DMS53 (cell line): ENCODE measurements around the gene DHRS4.
A peak's percentile ranks its signal among the peaks of the same experiment; 100 is the strongest.
"Not testable (repeated sequence)": the region's sequence is repeated elsewhere in the genome, so short reads cannot be mapped to it uniquely, and the experiment has no call there.

ENCODE experiments used
- DNase-seq: peaks from one replicate; lab custom pipeline; 2025; lab: John Stamatoyannopoulos, UW

The DHRS4 gene

DNA sequence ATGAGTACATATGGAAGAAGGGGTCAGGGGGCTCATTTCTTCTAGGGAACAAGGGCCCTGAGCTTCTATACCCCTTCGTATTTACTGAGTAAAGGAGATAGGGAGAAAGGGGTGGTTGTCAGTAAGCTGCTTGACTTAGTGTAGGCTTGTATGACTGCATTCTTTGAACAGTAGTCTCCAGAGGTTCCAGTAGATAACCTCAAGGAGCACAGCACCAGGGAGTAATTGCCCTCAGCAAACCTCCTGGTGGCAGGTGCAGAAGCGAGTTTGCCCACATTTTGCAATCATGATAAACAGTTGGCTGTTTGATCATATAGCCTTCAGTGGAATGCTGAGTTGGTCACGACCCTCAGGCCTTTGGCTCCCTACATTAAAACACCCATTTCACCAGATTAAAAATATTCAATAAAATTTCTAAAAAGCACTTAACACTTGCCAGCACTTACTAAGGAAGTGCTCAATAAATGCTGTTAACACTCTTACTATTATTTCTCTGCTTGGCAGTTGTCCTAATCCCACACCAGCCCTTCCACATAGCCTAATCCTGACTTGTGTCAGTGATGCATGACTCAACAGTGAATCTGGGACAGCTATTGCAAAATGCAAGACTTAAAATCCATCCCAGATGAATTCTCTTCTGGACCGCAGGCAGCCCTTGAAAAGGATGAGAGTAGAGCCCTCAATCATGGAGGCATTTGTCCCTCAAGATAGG lies 31.5 kb downstream of the DHRS4 start:
- no peak for DNase-seq

DNA sequence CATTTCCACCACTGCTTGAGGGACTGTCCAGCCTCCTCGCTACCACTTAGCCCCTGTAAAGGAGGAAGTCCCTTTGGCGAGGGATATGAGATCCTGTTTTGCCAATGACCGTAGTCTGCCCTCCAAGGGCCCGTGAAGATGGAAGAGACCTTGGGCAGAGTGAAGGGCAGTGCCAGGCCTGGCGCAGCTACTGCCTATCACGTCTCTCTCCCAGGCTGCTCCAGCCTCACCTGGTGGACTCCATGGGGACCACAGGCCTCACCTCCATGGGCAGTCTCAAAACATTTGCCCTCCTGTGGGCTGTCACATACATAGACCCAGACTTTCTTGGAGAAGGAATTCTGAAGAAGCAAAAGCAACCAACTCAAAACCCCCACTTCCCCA lies 34.6 kb downstream of the DHRS4 start:
- DNase-seq, result peak; percentile 19

DNA sequence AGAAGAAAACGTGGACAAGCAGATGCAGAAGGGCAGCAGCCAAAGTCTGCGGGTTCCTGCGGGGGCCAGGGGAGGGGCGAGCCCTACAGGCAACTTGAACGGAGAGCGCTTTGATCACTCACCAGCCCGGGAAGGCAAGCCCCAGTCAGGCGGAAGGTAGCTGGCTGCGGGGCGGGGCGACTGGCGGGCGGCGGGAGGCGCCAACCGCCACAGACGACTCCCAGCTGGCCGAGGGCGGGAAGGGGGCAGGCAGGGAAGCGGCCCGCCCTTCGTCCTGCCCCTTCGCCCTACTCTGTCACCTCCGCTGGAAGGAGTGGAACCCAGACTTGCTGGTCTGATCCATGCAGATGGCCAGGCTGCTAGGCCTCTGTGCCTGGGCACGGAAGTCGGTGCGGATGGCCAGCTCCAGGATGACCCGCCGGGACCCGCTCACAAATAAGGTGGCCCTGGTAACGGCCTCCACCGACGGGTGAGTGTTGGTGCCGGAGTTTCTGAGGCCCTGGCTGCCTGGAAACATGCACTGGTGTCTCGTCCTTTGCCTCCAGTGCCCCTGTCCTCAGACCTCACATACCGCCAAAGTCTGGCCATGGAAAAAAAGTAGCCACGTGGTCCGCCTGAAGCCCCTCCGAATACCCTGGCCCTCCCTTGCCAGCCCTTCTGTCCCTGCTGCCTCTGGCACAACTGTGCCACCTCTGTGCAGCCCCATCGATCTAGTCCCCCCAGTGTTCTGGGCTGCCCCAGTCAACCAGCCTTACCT lies 35.2 kb downstream of the DHRS4 start, which contains the start of gene DHRS4L2:
Gene DHRS4L2 (plus strand): TSS at position 323 of the 757 bp plus-strand sequence. CDS start 19 bp downstream, at position 342.
- peak; percentile 89 for DNase-seq

DNA sequence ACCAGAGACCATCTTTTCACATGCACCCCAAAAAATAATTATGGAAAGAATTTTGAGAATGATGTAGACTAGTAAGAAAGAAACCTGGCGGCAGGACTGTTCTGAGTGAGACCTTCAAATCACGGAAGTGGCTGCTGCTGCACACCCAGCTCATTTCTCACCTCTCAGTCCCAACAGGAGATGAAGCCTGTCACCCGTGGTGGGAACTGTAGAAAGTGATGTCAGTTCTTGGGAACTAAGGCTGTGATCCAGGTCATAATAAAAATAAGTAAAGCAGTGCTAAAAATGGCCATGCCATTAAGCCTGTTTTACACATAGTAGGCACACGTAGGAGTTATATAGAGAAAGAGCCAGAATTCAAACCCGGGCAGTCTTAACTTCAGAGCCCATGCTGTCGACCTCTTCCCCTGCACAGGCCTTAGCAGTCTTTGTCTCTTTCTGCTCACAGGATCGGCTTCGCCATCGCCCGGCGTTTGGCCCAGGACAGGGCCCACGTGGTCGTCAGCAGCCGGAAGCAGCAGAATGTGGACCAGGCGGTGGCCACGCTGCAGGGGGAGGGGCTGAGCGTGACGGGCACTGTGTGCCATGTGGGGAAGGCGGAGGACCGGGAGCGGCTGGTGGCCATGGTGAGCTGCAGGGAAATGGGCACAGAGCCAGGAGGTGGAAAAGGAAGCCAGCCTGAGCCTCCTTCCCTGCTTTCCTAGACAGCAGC lies 36.3 kb downstream of the DHRS4 start:
- peak; percentile 58 for DNase-seq

DNA sequence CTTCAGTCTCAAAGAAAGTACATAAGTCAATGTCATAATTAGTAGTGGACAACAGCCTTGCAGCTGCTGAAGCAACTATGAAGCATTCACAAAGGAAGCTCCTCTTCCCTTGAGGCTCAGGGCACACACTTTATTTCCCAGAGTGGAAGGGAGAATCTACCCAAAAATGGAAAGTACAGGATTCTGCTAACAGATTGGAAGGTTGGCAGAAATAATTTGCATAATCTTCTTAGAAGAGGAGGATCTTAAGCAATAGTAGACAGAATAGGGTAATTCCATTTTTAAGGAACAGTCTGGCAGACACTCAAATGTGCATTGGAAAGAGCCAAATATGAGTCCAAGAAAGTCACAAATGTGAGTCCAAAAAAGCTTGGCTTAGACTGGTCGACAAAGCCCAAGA lies 37.4 kb downstream of the DHRS4 start:
- DNase-seq, result not testable (repeated sequence)

DNA sequence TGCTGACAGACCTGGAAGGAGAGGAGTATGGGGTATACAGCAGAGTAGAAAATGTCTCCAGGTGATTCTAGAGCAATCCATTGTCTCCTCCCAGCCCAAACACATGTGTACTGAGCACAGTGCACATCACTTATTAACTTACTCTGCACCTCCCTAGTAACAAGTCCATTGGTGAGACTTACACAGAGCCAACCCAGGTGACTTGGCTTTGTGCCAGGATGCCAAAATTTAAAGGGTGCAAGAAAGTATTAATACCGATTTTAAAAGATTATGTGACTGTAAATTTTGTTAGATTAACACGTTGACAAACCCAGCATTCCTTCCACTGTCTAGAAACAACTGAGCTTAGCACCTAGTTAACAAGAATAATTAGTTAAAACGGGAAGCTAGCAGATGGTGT lies 39.5 kb downstream of the DHRS4 start:
- not testable (repeated sequence) for DNase-seq

DNA sequence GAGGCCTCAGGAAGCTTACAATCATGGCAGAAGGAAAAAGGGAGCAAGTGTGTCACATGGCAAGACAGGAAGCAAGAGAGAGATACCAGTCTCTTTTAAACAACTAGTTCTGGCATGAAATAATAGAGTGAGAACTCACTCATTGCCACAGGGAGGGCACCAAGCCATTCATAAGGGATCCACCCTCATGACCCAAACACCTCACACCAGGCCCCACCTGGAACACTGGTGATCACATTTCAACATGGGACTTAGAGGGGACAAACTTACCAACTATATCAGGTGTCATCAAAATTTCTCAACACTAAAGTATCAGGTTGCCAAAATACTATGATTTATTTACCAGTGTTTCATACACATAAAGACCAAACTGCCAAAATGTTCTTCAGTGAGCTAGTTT lies 42.4 kb downstream of the DHRS4 start:
- DNase-seq, result not testable (repeated sequence)

DNA sequence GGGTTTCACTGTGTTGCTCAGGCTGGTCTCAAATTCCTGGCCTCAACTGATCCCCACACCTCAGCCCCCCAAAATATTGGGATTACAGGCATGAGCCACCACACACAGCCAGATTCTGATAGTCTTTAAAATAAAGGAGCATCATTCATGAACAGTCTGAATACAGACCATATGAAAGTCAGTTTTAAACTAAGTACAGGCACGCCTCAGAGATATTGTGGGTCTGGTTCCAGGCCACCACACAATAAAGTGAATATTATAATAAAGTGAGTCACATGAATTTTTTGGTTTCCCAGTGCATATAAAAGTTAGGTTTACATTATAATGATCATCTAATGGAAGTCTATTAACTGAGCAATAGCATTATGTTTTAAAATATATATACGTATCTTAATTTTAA lies 43.3 kb downstream of the DHRS4 start:
- DNase-seq, result not testable (repeated sequence)

DNA sequence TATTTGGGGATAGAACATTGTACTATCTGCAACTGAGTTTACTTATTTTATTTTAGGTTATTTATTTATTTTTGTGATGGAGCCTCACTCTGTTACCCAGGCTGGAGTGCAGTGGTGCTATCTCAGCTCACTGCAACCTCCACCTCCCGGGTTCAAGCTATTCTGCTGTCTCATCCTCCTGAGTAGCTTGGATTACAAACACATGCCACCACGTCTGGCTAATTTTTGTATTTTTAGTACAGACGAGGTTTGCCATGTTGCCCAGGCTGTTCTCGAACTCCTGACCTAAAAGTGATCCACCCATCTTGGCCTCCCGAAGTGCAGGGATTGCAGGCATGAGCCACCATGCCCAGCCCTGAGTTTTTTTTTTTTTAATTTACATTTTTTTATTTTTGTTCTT lies 46.1 kb downstream of the DHRS4 start:
- DNase-seq, result not testable (repeated sequence)

DNA sequence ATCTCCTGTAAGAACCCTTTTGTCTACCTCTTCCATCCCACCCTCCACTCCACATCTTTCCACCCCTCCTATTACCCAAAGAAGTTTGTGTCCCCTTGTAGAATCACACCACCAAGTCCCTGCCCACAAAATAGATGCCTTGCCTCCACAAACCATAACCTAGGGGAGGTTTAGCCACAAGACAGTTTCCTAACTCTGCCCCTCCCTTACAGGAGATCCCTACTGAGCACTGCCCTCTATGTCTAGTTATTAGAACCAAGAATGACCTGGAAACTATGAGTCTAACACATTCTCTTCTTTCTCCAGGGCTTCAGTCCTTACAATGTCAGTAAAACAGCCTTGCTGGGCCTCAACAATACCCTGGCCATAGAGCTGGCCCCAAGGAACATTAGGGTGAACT lies 47.5 kb downstream of the DHRS4 start:
- DNase-seq, result not testable (repeated sequence)

DNA sequence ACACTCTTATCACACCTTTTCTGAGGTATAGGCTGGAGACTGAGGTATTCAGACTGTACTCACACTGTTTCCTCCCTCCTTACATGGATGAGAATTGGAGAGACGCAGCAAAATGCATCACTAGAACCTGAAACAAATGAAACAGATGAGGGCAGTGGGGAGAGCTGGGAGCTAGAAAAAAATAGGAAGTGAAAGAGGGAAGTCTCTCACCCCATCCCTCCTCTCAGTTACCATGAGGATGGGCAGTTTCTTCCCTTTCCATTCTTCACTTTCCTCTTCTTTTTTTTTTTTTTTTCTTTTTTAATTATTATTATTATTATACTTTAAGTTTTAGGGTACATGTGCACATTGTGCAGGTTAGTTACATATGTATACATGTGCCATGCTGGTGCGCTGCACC lies 48.1 kb downstream of the DHRS4 start:
- not testable (repeated sequence) for DNase-seq

DNA sequence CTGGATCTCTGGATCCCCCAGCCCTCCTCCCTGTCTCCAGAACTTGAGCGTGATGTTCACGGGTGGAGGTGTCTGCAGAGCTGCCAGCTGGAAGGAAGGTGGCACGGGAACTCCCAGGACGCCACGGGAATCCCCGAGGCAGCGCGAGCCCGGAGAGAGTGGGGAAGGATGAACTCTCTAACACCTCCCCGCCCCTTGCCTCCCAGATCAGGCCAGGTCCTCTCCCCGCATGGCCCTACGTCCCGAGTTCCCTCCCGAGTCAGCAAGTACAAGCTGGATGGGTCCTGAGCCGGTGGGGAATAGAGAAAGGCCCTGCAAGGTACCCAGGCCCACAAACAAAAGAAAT lies 52.9 kb downstream of the DHRS4 start:
- DNase-seq, result peak; percentile 45

DNA sequence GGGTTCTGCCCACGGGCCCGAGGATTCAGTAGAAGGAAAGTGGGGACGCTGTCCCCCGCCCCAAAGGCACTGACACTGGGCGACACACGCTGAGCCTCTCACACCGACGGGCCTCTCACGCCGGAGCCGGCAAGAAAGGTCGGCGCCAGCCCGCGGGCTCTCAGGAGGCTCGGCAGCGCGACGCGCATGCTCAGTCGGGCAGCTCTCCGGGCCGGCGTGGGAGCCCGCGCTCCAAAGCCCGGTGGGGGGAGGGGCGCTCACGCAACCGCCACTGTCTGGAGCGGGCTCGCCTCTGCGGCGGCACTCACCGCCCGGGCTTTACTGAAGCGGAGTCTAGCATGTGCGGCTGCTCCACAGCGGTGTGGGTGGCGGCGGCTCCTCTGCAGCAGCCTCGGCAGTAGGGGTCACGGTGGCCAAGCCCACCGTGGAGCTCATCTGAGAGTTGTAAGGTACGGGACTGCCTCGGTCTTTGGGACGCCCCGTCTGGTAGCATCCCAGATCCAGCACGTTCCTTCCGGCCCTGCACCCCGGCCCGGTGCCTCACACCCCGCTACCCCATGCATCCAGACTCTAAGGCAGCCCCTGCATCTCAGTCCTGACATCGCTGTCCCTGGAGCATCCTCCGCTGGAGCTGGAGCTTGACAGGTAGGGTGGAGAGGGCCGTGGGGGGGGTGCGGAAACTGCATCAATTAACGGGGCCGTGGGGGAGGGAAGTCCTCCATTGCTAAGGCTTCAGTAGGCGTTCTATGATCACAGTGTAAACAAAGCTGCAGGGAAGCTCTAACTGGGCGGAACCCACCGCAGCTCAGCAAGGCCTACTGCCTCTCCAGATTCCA lies 53.5 kb downstream of the DHRS4 start:
- DNase-seq, result peak; percentile 66

DNA sequence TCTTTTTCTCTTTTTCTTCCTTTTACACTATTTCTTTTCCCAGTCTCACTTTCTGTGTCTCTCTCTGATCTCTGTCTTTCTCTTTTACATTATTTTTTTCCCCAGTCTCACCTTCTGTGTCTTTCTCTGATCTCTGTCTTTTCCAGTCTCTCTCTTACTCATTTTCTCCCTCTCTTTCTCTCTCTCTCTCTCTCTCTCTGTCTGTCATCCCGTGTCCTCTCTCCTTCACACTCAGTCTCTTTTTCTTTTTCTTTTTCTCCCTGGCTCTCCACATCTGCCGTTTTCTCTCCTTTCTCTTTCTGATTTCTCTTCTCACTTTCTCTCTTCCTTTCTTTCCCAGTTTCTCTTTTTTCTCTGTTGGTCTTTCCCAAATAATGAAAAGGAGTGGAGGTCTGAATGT lies 57.5 kb downstream of the DHRS4 start:
- no peak for DNase-seq

DNA sequence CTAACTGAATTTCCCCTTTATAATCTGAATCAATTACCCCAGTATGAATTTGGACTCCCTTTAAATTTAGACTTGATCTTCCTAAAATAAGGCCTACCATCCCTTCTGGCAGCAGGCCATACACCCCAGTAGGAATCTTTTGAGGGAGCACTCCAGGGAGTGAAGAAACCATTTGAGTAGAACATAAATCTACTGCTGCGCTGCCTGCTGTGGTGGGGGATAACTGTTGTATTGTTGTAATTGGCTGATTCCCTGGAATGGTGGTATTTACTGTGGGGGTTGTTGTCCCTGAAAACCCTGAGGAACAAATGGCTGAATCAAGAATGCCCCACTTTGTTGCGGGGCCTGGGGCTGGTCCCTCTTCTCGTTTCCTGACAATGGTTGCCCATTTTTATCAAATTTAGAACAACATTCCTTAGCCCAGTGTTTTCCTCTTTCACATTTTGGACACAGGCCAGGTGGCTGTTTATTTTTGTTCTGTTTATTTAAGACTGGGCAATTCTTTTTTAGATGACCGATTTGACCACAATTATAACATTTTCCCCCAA lies 59.2 kb downstream of the DHRS4 start:
- not testable (repeated sequence) for DNase-seq

DNA sequence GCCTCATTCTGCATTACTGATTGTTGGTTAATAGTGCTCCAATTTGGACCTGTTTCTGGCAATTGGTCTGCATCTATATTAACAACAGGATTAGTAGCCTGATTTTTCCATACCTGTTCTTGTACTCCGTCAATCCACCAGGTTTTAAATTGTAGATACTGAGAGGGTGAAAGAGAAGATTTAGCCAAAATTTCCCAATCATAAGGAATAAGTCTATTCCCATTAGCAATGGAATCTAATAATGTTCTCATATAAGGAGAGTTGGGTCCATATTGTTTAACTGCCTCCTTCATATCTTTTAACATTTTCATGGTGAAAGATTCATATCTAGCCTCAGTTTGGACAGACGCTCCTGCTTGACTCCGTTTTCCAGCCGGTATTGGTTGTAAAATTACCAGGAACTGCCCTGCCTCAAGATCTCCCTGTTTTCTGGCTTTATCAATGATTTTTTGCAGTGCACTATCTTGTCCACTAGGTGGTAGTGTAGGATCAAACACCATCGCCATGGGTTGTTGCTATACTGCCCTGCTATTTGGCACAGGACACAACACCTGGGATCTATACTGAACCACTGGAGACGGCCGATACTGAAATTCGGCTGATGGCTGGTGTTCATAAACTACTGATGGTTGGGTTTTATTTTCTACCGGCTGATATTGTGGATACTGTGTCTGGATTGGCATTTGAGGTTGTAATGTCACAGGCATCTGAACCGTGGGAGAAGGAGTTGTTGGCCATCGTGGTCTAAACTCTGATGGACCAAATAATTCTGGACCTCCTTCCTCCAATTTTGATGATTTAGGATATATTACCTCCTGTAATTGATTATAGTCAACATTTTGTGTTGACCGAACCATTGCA lies 60.3 kb downstream of the DHRS4 start:
- peak; percentile 79 for DNase-seq

DNA sequence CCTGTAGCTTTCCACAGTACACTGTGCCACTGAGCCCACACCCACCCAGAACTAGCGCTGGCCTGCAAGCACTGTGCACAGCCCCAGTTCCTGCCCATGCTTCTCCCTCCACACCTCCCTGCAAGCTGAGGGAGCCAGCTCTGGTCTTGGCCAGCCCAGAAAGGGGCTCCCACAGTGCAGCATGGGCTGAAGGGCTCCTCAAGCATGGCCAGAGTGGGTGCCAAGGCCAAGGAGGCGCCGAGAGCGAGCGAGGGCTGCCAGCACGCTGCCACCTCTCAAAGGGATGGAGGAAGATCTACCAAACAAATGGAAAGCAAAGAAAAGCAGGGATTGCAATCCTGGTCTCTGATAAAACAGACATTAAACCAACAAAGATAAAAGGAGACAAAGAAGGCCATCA lies 62.2 kb downstream of the DHRS4 start:
- not testable (repeated sequence) for DNase-seq
